NCI-H446 treated with DMSO at 0.1 percent for 48 hours (cell line): ENCODE data around the gene TBCD.
"Not testable (repeated sequence)": the region's sequence is repeated elsewhere in the genome, so short reads cannot be mapped to it uniquely, and the experiment has no call there.

ENCODE experiments used
- DNase-seq: peaks from one replicate; lab custom pipeline; 2025; lab: John Stamatoyannopoulos, UW

Gene TBCD

DNA sequence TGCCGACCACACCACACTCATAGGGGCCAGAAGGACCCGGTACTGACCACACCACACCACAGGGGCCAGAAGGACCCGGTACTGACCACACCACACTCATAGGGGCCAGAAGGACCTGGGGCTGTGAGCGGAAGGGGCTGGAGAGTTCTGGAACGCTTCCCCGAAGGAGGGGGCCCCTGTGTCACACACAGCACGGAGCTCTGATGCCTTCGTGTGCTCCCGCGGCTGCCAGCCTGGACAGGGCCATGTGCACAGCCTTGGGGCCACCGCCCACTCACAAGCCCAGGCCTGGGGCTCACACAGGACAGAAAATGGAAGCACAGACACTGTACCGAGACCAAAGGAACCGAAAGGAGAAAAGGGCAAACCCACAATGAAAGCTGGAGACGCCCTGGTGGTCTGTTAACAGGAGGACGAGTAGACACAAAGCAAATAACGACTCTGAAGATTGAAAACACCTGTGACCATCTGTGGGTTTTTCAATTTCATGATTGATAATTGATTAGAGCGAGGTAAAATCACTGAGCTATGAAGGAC is 221.0 kb downstream of the TBCD start:
- no peak for DNase-seq

DNA sequence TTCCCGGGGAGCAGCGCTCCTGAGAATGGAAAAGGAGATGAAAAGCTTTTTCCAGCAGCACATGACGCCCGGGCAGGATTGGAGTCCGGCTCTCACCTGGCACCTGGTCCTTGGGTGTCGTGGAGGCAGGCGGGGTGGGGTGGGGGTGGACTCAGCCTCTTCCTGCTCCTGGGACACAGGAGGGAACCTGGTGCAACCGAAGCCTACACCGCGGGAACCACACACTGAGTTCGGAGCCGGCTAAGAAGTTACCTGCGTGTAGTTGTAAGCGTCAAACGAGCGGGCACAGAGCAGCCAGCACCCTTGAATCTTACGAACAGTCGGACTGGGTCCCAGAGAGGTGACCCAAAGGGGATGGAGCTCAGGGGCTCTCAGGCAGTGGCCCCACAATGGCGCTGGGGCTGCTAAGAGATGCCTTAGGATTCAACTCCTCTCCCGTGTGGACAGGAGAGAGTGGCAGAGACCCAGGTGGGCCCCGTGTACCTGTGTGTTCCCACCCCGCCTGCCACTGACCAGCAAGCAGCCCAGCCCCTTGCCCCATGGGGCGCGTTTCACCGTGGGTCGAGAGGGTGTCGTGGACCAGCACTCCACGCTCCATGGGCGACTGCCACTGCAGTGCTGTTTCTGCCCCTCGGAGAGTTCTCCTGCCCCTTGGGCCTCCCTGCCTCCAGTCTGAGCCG is 221.7 kb downstream of the TBCD start:
- no peak for DNase-seq

DNA sequence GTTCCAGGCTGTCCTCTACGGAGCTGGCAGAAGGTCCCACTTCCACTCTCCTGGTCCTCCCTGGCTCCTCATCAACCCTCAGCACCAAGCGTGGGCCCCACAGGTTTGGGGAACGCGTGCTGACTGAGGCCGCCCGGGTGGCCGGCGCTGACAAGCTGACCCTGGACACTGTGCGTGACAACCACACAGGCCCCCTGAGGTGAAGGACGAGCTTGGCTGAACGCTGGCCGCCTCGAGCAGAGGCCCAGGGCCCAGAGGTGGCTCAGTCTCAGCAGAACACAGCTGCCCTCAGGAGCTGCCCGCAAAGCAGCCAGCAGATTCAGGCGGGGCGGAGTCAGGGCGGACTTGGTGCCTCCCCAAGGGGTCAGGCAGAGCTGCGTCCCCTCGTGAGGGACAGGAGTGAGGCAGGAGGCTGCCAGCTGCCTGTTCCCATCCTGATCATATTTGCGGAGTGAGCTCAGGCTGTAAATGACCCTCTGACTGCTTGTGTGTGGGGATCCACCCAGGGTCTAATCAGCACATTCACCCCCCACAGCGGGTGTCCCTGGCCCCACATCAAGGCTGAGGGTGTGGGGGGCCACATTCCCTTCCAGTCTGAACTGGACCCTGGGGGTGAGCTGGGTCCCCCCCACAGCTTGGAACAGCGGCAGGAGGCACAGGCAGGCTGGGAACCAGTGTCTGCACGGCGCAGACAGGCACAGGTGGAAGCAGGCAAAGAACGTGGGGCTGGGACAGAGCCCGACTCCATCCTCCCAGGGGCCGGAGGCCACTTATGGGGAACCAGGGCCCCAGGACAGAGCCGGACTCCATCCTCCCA is 222.5 kb downstream of the TBCD start:
- DNase-seq = no peak

GRCh38 chr17:82976982-82977488 is 225.2 kb downstream of the TBCD start:
- no peak for DNase-seq

GRCh38 chr17:82977606-82978005 is 225.7 kb downstream of the TBCD start:
- no peak for DNase-seq

DNA sequence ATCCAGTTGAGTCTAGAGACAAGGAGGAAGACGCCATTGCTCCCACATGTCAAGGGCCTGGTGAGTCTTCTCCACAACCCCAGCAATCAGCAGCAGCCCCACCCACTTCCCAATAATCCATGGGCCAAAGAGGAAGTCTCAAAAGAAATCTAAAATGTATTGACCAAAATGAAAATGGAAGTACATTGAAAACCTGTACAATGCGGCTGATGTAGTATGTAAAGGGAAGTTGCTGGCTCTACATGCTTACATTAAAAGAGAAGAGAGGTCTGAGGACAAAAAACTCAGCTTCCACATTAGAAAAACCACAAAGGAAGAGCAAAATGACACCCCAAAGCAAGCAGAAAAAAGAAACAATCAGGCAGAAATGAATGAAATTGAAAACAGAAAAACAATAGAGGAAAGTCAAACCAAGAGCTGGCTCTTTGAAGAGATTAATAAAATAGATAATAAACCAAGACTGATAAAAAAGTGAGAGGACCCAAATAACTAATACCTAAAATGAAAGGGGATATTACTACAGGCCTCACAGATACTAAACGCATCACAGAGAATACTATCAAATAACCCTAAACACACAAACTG is 227.0 kb downstream of the TBCD start:
- no peak for DNase-seq

DNA sequence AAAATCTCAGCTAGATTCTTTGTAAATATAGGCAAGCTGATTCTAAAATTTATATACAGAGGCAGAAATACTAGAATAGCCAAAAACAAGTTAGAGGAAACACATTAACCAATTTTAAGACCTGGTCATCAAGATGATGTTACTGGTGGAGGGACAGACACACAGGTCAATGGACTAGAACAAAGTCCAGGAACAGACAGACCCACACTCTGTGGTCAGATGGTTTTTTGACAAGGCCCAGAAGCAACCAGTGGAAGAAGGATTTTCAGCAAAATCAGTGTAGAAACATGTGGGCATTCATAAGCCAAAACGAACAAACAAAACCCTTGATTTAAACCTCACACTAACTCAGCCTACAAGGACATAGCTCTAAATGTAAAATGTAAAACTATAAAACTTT is 227.9 kb downstream of the TBCD start:
- no peak for DNase-seq

DNA sequence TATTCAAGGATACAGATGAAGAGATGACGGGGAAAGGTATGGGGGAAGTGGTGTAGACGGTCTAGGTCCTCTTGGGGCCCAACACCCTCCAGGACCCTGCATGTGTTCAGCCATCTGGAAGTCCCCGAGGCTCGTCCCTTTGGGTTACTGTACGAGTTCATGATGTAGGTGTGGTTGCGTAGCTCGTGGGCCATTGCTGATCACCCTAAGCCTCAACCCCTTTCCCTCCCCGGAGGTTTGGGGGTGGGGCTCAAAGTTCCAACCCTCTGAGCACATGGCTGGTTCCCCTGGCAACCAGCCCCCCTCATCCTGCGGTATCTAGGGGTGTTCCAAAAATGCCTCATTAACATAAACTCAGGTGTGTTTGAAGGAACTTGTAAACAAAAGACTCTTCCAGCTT is 228.8 kb downstream of the TBCD start:
- DNase-seq = no peak

- no peak for DNase-seq
Measured at GRCh38 chr17:82981141-82981730, 229.4 kb downstream of the TBCD start.

DNA sequence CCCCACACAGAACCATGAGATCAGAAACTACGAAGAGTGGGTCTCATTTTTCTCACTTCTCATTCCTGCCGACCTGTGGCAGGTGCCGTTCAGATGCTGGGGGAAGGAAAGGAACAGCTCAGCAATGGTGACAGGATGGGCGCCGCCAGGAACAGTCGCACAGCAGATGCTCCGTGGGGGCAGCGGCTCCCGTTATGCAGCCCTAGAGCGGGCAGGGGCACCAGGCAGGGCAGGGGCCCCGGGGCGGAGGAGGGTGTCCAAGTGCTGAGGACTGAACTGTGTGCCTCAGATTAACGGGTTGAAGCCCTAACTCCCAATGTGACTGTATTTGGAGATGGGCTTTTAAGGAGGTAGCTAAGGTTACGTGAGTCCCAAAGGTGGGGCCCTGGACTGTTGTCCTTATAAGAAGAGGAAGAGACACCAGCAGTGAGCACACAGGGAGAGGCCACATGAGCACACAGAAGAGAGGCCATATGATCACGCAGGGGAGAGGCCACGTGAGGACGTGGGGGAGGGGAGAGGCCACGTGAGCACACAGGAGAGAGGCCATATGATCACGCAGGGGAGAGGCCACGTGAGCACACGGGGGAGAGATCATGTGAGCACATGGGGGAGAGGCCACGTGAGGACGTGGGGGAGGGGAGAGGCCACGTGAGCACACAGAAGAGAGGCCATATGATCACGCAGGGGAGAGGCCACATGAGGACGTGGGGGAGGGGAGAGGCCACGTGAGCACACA is 231.8 kb downstream of the TBCD start:
- DNase-seq = no peak

DNA sequence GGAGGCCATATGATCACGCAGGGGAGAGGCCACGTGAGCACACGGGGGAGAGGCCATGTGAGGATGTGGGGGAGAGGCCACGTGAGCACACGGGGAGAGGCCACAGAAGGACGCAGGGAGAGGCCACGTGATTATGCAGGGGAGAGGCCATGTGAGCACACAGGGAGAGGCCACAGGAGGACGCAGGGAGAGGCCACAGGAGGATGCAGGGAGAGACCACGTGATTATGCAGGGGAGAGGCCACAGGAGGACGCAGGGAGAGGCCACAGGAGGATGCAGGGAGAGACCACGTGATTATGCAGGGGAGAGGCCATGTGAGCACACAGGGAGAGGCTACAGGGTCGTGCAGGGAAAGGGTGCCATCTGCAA is 232.4 kb downstream of the TBCD start:
- not testable (repeated sequence) for DNase-seq

DNA sequence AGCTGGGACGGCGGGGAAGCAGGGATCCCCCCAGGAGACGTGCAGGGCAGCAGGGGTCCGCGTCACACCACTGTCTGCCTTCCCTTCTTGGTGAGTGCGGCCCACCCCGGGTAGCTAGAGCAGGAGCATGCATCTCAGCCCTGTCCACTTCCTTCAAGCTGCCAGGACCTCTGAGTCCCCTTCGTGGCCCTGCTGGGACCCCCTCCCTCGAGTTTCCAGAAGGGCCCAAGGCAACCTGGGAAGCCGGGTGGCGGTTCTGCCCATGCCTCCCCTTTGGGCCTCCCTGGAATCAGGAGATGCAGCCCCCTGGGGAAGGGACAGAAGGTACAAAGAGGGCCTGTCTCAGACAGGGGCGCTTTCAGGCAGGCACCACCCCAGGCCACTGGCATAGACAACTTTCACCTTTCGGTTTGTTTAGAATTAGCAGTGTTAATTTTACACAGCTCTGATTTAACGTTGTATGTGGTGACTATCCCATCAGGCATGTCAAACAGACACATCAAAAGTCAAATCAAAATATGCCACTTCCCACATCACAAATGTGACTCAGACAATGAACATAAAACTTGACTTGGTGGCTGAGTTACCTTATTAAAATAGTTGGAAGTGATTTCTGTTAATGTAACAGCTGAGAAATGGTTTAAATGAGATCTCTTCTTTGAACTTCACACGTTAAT is 233.0 kb downstream of the TBCD start:
- no peak for DNase-seq

DNA sequence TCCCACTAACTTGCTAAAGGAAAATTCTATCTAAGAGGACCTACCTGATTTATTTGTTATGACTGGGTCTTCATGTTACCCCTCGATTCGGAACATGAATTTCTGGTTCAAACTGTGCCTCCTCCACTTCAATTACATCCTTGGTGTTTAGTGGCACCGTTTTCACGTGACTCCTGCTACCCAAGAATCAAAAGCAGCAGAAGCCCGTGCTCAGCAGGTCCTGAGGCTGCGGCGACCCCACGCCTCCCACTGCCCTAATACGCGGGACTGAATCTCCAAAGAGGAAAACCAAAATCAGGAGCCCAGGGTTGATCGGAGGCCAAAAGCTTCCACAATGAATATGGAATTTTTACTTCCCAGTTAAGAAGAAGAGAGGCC is 233.6 kb downstream of the TBCD start:
- no peak for DNase-seq

DNA sequence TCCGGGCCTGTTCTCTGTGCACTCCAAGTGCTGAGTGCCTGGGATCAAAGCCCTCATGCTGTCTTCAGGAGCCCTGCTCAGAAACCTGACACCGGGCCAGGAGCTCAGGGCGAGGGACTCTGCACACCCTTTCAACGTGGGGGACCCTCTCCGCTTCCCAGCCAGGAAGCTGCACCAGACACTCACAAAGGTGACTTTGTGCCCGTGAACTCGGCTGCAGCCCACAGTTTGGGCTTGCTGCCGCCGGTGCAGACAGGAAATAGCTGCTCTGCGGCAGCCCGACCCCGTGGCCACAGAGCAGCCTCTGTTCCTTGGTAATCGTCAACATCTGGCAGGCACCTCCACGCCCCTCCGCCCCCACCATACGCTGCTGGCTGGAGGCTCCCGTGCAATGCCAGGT is 234.1 kb downstream of the TBCD start:
- no peak for DNase-seq

- not testable (repeated sequence) for DNase-seq
Measured at GRCh38 chr17:82989051-82989450, 237.2 kb downstream of the TBCD start.

GRCh38 chr17:82989881-82990280 is 238.0 kb downstream of the TBCD start:
- DNase-seq = no peak

DNA sequence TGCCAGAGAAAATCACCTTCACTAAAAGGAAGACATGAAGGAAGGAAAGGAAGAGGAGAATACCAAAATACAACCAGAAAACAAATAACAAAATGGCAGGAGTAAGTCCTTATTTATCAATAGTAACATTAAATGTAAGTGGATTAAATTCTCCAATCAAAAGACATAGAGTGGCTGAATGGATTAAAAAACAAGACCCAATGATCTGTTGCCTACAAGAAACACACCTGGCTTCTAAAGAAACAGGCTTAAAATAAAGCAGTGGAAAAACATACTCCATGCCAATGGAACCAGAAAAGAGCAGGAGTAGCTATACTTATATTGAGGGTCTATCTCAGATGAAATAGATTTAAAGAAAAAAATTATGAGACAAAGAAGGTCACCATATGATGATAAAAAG is 241.1 kb downstream of the TBCD start:
- DNase-seq = no peak
